ENCODE measurements around the gene POU6F2.

GRCh38 chr7:39145935-39146334, 168.2 kb downstream of the POU6F2 start:
- no peak for TF ChIP-seq CTCF (conservative IDR thresholded peaks at IDR 0.05 in 1 of 2, IDR thresholded peaks at IDR 0.05 in 1 of 2; ENCODE audit: low read depth in 1 of 2, low read length in 2 of 2)
- no peak for TF ChIP-seq EZH2 (IDR thresholded peaks at IDR 0.05; ENCODE audit: low read length, missing control alignments)

All from fibroblast of lung (primary cell).